NCI-H446 treated with DMSO at 0.1 percent for 48 hours (cell line): ENCODE measurements around the gene WDFY2.
A peak's percentile ranks its signal among the peaks of the same experiment; 100 is the strongest.
"Not testable (repeated sequence)": the region's sequence is repeated elsewhere in the genome, so short reads cannot be mapped to it uniquely, and the experiment has no call there.

Experiments used
- DNase-seq: peaks from one replicate; lab custom pipeline; 2025; lab: John Stamatoyannopoulos, UW

WDFY2 gene

DNA sequence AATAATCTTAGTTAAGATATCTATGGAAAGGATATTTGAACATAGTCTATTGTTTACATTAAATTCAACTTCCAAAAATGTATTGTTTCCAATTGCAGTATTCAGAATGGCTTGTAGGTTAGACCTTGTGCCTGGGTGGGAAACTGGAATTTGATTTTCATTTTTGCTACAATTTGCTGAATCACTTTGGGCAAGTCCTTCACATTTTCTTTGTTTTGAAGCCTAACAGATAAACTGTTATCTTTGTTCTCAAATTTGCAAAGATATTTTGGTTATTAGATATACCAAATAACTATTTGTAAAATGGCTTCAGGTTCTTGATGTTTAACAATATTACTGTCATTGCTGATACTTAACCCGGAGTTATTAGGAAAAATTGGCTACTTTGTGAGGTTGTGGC, 82.6 kb downstream of the WDFY2 start:
- no peak for DNase-seq

DNA sequence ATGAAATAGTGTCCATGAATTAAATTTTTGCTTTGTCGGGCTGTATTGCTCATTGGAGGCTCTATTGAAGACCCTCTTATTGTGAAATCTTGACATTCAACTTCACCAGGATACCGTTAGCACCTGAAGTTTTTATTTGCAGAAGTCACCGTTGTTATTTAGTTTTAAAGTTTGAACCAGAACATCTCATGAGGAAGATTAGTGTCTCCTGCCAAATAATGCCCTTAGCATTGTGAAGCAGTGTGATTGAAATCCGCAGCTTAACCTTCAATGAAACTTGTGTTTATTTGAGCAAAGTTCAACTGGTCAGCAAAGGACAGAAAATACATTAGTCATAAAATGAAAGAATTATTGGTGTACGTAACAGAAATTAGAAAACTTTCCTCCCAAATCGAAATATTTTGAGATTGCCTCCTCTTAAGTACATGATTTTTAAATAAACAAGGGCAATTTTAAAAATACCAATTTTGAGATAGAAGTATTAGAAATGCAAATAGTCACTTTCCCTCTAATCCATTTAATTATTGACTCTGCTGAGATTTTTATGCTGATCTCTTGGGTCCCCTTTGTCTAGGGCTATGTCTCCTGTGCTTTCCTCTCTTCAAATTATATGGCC, 84.4 kb downstream of the WDFY2 start:
- no peak for DNase-seq

DNA sequence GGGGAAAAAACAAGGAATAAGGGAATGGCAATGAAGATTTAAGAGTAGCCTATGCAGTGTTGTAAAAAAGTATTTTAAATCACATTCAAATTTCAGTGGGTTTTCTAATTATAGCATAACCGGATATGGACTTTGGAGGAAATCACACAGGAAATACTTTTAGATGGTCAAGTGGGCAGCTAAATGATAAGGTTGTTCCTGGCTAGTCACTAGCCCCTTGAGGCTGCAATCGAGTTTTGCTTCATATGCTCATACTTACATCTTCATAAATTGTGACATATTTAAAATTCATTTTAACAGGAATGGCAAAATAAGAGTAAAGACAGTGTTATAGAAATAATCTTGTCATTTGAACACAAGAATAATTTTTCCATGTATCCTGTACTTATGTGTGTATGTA, 88.9 kb downstream of the WDFY2 start:
- no peak for DNase-seq

DNA sequence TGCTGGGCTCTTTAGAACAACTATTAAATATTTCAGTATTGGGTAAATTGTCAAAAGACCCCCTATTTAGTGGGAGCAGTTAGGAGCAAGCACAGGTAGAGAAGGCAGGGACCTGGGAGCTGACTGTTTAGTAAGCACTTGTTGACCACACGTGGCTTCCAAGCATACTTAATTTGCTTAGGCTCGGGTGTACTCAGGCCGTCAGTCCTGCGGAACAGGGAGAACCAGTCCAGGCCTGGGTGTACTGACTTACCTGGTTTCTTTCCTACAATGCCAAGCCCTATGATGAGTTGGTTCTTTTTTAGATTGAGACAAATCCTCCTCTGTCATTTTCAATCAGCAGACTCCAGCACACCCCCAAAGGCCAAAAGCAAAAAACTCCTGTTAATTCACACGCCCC, 90.0 kb downstream of the WDFY2 start:
- DNase-seq: no peak

DNA sequence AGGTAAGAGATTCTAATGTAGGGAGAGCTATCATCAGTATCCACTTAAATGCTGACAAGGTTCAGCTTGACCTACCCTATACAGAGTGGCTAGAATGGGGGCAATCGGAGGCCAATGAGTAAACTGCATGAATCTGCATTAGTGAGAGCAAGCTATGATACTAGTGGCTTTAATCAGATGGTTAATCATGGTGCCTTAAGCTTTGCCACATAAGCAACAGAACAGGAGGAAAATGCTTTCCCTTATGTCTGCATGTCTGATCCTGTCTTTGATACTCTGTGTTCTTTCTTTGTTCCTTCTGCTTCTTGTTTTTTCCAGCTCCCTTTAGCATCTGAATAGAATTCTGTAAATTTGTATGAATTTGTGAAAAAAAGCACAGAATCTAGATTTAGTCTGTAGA, 91.1 kb downstream of the WDFY2 start:
- no peak for DNase-seq

DNA sequence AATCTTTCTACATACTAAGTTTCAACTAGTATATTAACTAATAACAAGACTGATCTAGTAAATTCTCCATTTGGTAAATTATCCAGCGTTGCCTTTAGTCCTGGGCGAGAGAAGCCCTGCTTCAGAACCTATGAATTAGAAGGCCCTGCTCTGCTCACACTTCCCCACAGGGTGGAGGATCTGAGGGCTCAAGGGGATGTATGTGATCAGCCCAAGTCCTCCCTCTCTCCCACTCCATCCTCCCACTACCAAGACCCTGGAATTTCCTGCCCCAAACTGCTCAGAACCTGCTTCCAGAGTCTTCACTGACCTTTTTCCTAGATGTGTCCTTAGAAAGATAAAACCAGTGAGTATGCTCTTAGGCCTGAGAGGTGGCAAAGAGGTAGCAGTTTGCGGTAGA, 91.6 kb downstream of the WDFY2 start:
- DNase-seq: no peak

DNA sequence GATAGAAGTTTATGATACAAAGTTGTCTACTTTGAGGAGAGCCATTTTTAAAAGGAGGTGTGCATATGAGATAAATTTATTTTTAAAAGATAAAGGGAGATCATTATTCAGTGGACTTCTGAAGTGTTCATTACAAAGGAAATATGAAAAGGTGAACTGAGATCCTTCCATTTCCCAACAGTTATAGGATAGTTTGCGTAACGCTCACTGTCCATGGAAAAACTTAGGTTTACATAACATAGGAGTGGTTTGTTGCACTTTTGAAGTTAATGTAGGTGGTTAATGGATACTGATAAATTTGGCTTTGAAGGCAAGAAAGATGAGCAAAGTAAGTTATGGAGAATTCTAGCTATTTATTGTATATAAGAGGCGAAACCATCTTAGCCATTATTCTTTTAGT, 92.5 kb downstream of the WDFY2 start:
- no peak for DNase-seq

DNA sequence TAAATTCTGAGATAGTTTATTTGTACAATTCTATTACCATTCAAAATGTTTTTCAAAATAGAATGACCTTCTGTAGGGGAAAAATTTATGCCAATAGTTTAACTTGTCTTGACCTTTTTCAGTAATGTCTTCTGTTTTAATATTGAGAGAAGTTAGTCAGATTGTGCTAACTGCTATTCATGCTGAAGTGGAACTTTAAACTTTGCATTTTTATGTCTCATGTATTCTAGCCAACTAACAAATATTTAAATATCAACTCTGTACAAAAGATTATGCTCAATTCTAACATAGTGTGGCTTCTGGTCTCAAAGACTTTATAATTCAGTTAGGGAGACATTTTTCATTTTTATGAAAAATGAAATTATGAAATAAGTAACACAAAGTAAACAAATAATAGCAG, 94.2 kb downstream of the WDFY2 start:
- no peak for DNase-seq

DNA sequence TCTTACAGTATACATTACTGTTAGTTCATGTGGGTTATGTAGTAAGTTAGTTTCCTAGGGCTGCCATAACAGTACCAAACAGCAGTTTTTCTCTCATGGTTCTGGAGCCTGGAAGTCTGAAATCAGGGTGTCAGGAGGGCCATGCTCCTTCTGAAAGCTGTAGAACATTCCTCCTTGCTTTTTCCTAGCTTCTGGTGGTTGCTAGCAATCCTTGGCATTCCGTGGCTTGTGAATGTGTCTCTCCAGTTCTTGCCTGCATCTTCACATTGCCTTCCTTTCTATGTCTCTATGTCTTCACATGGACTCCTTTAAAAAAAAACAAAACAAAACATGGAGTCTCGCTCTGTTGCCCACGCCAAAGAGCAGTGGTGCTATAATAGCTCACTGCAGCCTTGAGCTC, 95.4 kb downstream of the WDFY2 start:
- DNase-seq: no peak

DNA sequence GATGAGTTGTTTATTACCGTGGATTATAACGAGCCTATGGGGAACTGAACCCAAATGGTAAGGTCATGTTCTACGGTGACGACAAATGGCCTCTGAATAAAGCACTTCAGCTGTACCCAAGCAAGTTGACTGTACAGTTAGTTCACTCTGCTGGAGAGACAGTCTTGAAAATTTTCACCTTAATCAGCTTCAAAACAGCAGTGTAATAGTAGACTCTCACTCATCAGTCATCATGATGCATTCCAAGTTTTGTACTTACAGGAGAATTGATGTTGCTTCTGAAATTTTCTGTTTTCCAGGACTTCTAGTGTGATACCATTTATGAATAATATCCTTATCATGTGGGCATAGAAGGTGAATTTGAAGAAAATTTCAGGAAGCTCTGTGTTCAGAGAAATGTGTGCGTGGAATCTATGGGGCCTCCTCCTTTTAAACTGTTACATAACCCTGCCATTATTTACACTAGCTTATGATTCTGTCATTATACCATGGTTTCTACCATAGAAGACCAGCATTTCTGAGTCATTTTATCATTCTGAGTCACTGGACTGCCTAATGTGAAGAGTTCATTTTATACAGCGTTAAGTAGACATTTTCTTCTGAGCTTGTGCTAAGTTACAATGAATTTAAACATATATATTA, 96.9 kb downstream of the WDFY2 start:
- no peak for DNase-seq

DNA sequence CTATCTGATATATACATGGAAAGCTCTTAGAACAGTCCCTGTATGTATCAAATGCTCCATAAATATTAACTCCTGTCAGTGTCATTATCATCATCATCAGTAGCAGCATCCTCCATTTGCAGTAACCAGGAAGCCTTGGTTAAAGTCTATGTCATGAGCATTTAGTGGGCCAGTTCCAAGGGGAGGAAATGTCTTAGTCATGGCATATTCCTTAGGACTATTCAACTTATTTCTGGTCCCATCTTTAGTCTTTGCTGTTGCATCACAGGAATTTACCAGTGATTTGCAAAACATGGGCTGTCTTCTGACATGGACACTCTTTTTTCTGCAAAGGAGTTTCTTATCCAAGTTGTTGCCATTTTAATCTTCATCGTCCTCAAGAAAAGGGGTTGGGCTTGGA, 98.4 kb downstream of the WDFY2 start:
- no peak for DNase-seq

DNA sequence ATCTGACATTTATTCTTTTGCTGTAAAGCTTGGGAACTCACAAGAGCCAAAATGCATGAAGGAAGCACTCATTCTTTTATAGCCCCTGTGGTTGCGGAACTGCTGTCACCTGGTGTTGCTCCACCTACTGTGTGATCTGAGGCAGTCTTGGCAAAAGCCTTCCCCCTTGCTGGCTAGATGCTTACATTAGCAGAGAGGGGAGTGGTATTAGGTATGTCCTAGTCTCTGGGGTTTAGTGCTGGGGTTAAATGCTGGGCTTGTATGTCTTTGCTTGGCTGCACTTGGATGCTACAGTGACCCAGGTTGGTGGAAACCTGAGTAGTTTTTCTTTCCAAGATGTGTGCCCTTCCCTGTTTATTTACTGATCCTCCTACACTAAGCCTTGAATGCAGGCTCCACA, 99.3 kb downstream of the WDFY2 start:
- no peak for DNase-seq

DNA sequence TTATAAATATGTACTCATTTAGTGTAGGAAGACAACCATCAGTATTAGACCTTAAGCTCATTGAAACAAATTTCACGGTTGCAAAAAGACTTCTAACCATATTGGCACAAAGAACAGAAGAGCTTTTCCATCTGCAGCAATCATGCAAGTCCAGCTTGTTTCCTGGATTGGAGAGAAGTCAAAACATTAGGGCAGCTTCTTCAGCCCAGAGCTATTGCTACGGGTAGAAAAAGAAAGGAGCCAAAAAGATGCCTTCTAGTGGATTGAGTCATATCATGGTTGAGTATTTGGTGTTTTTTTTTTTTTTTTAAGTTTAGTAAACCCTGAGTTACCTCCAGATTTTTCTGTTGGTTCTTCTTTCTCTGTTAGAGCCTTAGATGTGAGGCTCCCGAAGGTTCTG, 99.8 kb downstream of the WDFY2 start:
- DNase-seq: peak; percentile 9

DNA sequence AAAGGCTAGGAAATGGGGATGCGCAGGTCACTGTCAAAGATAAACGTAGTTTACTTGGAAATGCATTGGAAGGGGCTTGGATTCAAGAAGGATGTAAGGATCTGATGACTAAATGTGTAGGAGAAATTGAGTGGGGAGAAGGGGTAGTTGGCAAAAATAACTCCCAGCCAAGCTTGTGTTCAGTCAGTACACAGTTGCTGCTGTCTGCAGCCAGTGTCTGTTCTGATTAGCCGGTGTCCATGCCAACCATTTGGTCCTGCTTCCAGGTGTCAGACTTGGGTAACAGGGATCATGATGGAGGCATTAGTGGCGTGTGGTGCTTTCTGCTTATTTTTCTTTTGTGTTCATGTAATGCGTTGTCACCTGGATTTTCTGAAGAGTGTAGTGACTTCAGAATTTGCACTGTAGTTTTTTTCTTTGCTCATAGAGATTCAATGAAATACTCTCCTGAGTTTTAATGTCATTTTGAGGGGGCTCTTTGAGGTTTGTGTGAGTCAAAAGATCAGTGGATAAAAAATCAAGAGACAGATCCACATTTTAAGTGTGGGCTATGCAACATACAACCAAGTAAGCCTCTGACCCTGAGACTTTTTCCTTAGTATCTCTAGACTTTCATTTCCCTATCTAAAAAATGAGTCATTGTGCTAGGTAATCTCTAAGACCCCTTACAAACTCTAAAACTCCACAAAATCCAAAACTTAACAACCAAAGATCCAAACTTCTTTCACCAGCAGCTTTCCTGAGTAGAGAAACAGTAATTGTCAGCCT, 103.9 kb downstream of the WDFY2 start:
- no peak for DNase-seq

DNA sequence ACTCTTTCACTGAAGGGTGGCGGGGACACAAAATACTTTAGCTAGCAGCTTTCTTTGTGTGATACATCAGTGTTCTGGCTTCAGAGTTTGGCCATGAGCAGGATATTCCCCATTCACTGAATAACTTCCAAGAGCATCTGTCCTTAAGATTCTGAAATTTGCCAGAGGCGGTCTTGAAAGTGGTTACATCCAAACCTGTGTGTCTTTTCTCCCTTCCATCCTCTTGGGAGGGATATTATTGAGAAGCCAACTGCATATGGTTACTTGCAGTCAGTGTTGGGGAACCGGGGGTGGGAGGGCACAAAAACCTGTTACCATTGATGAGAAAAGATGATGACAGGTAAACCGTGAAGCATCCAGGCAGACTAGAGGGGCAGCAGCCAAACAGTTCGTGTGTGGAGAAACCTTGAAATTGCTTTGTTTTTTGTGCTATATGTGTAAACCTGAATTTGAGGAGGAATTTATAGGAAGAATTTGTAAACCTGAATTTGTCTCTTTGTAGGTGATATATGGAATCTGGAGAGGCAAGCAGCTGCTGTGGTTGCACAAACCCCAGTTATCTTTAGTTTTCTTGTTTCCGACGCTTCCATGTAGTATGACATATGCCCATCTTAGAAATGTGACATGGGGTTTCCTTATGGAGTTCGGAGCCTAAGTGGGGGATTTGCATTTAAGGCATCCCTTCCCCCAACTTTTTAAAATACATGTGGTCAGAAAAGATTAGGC, 104.8 kb downstream of the WDFY2 start:
- DNase-seq: no peak

DNA sequence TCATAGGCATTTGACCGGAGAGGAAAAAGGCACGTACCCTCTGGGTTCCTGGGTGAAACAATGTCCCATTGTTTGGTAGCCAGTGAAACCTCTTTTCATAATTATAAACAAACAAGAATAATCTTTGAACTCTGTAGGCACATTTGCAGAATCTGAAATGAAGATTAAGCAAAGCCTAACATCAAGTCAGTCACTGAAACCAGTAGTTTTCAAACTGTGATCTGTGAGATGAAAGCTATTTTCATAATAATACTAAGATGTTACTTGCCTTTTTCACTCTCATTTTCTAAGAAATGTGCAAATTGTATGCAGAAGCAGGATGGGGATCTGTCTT, 105.4 kb downstream of the WDFY2 start:
- DNase-seq: no peak

DNA sequence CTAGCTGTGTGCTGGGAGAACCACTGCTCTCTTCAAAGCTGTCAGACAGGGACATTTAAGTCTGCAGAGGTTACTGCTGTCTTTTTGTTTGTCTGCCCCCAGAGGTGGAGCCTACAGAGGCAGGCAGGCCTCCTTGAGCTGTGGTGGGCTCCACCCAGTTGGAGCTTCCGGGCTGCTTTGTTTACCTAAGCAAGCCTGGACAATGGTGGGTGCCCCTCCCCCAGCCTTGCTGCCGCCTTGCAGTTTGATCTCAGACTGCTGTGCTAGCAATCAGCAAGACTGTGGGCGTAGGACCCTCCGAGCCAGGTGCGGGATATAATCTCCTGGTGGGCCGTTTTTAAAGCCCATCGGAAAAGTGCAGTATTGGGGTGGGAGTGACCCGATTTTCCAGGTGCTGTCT, 111.4 kb downstream of the WDFY2 start:
- DNase-seq: not testable (repeated sequence)

DNA sequence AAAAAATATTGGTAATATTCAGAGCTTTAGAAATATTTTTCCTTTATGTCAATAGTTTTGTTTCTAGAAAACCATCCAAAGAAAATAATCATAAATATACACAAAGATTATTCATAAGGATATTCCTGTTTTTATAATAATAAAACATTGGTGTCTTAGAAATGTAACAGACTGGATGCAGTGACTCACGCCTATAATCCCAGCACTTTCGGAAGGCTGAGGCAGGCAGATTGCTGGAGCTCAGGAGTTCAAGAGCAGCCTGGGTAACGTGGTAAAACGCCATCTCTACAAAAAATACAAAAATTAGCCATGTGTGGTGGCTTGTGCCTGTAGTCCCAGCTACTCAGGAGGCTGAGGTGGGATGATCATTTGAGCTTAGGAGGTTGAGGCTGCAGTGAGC, 112.9 kb downstream of the WDFY2 start:
- DNase-seq: no peak

DNA sequence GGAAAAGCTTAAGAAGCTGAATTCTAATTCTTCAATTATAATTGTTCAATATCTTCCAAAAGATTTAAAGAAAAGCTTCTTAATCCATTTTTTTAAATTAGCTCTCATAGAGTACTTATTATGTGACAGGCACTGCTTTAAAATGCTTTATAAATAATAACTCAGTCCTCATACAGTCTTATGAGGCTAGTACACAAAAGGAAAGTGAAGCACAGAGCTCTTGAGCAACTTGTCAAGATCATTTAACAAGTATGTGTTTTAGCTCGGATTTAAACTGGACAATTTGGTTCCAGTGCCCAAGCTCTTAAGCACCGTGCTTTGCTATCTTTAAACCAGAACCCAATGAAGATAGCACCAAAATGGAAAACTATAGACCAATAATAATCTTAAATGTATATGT, 113.6 kb downstream of the WDFY2 start:
- DNase-seq: no peak

DNA sequence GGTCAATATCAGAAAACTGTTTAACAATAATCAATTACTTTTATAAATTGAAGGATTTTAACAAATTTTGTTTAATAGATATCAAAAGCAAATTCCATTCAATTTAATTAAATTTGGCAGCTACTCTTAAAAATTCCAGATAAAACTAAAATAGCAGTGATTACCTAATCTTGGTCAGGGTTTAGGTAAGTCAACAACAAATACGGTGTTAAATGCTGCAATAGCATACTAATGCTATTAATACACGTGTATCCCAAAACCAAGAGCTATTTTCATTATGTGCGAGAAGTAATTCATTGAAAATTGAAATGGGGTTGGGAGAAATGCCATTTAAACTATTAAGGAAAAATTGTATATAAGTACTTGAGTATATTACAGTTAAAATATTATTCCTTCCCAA, 114.1 kb downstream of the WDFY2 start:
- DNase-seq: no peak

DNA sequence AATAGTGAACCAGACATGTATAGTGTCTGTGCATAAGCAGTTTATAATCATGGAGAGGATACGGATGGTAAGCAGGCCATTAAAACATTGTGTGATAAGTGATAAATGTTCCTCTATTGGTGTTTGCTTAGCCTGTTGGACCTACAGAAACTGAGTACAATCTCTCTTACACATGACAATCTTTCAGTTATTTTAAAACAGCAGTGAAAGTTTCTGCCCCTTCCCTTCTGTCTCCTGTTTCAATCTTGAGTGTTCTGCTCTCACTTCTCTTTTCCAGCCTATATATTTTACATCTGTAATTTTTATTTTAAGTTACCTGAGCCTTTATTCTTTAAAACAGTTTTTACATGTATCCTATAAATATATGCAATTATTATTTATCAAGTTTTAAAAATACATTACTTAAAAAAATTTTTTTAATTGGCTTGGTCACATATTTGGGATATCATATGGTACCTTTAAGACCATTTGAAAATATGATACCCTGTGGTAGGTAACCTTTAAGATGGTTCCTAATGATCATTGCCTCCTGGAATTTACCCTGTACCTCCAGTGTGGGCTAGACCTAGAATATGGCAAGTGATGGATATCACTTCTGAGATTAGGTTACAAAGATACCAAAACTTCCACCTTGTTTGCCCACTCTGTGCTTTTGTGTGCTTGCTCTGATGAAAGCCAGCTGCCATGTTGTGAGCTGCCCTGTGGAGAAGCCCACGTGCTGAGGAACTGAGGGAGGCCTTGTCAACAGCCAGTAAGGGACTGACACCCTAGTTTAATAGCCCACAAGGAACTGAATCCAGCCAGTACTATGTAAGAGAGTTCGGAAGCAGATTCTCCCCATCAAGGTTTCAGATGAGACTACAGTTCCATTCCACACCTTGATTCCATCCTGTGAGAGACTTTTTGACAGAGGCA, 120.4 kb downstream of the WDFY2 start:
- no peak for DNase-seq

DNA sequence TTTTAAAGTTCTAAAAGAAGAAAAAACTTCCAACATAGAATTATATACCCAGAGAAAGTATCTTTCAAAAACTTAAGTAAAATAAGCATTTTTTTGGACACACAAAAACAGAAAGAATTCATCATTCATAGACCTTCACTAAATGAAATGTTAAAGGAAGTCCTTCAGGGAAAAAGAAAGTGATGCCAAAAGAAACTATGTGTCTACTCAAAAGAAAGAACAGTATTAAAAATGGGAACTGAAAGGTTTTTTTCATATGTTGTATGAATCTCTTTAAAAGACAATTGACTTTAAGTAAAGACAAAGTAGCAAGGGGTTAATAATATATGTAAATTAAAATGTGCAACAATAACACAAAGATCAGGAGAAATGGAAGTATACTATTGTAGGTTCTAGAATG, 123.2 kb downstream of the WDFY2 start:
- DNase-seq: no peak
